Measurements from ENCODE around the gene B3GNT2. TPM values are rescaled to one million over a fixed set of nuclear protein-coding genes. Genes with fewer than 3 reads are reported as not detected.

The B3GNT2 gene
- total RNA-seq, 1 donor from 2014 or later = 29.0 TPM

DNA sequence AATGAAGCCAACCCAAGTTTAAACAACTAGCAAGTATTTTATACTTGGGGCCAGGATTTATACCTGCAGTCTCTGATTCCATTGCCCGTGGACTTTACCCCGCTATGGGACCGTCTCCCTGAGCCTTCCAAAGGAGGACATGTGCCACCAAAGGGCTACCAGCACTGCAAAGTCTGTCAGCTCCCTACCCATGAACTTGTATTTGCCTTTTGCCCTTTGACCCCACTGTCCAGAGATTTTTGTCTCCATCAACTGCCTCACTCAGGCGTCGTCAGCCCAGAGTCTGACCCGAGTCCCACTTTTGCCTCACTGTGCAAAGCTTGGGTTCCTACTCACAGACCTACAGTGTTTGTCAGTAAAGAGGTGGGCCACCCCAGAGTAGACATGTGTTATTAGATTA, 40.6 kb downstream of the B3GNT2 start:
- intact Hi-C loops (cut with micrococcal nuclease) = no loop called here
- Mint-ChIP-seq H3K36me3 (ENCODE audit: low read depth) (no peaks in the 10 kb centered on the region), H3K9me3 (no peaks in the 10 kb centered on the region), H3K4me3 (ENCODE audit: low read depth) (no peak overlapping the region), H3K27me3 (ENCODE audit: low read depth) (no peaks in the 10 kb centered on the region), H3K4me1 (ENCODE audit: low read depth) (no peaks in the 10 kb centered on the region), H3K27ac (no peak overlapping the region)
- DNase-seq (ENCODE audit: low spot score) = no peak

DNA sequence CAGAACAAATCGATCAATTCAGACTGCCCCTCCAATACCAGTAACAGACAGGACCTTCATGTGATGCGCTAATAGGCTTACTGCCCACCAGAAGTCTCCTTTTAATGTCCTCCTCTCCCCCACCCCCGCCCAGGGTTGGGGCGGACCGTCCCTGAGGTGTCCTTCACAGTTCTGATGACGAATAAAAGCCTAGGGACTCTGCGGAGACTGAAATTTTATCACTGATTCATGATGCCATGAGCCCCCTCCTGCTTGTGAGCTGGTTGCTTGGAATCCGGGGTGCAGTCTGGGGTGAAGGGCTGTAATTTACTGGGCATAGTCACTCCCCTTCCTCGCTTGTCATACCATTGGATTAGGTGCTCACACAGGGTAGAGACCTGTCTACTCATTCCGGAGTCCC, 42.3 kb downstream of the B3GNT2 start:
- H3K27ac Mint-ChIP-seq = no peak overlapping the region
- H3K4me3 Mint-ChIP-seq (ENCODE audit: low read depth) = no peak overlapping the region
- H3K9me3 Mint-ChIP-seq = no peaks in the 10 kb centered on the region
- H3K27me3 Mint-ChIP-seq (ENCODE audit: low read depth) = no peaks in the 10 kb centered on the region
- intact Hi-C loops (cut with micrococcal nuclease) = no loop called here
- peaks cover 3% of the 10 kb centered on the region for H3K4me1 Mint-ChIP-seq (ENCODE audit: low read depth)
- H3K36me3 Mint-ChIP-seq (ENCODE audit: low read depth) = no peaks in the 10 kb centered on the region
- DNase-seq (ENCODE audit: low spot score) = no peak

DNA sequence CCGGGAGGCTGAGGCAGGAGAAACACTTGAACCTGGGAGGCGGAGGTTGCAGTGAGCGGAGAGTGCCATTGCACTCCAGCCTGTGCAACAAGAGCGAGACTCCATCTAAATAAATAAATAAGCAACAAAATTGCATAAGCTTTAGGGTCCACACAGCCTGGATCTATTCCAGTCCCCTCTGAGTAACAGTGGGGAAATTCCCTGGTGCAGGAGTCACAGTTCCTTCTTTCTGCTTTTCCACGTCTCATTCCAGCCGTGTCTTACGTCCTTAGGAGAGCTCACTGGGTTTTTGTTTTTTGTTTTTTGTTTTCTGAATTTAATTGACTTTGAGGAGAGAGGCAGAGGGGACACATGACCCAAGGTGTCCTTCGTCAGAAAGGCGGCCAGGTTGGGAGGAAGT, 44.6 kb downstream of the B3GNT2 start:
- no peaks in the 10 kb centered on the region for H3K36me3 Mint-ChIP-seq (ENCODE audit: low read depth)
- H3K27ac Mint-ChIP-seq = no peak overlapping the region
- H3K4me1 Mint-ChIP-seq (ENCODE audit: low read depth) = peaks cover 3% of the 10 kb centered on the region
- intact Hi-C loops (cut with micrococcal nuclease) = no loop called here
- H3K4me3 Mint-ChIP-seq (ENCODE audit: low read depth) = no peak overlapping the region
- no peak for DNase-seq (ENCODE audit: low spot score)
- H3K9me3 Mint-ChIP-seq = no peaks in the 10 kb centered on the region
- no peaks in the 10 kb centered on the region for H3K27me3 Mint-ChIP-seq (ENCODE audit: low read depth)

DNA sequence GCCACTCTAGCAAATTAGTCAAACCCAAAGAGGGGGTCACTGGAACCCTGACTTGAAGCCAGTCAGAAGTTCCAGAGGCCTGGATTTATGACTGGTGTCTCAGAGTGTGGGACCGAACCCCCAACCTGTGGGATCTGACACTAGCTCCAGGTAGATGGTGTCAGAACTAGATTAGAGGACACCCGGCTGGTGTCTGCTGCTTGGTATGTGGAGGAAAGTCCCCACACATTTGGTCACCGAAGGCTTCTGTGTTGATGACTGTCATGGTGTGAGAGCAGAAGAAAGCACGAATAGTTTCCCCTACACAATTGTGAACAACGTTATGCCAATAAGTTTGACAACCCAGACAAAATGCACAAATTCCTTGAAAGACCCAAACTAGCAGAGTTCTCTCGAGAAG, 48.1 kb downstream of the B3GNT2 start:
- intact Hi-C loops (cut with micrococcal nuclease) = no loop called here
- Mint-ChIP-seq H3K27me3 (ENCODE audit: low read depth) (no peaks in the 10 kb centered on the region), H3K27ac (no peak overlapping the region), H3K4me3 (ENCODE audit: low read depth) (no peak overlapping the region), H3K9me3 (no peaks in the 10 kb centered on the region), H3K4me1 (ENCODE audit: low read depth) (peaks cover 3% of the 10 kb centered on the region), H3K36me3 (ENCODE audit: low read depth) (no peaks in the 10 kb centered on the region)
- DNase-seq (ENCODE audit: low spot score) = no peak

- intact Hi-C loops (cut with micrococcal nuclease) = no loop called here
- Mint-ChIP-seq H3K9me3 (no peaks in the 10 kb centered on the region), H3K27ac (no peak overlapping the region), H3K27me3 (ENCODE audit: low read depth) (no peaks in the 10 kb centered on the region), H3K4me1 (ENCODE audit: low read depth) (no peaks in the 10 kb centered on the region), H3K4me3 (ENCODE audit: low read depth) (no peak overlapping the region), H3K36me3 (ENCODE audit: low read depth) (no peaks in the 10 kb centered on the region)
- DNase-seq (ENCODE audit: low spot score) = no peak
These were observed 52.3 kb downstream of the B3GNT2 start for GRCh38 chr2:62248226-62248625.

- Mint-ChIP-seq H3K27ac (no peak overlapping the region), H3K27me3 (ENCODE audit: low read depth) (no peaks in the 10 kb centered on the region), H3K4me1 (ENCODE audit: low read depth) (no peaks in the 10 kb centered on the region), H3K36me3 (ENCODE audit: low read depth) (no peaks in the 10 kb centered on the region), H3K4me3 (ENCODE audit: low read depth) (no peak overlapping the region), H3K9me3 (no peaks in the 10 kb centered on the region)
- no peak for DNase-seq (ENCODE audit: low spot score)
- intact Hi-C loops (cut with micrococcal nuclease) = no loop called here
These were observed 54.3 kb downstream of the B3GNT2 start for GRCh38 chr2:62250239-62250638.

DNA sequence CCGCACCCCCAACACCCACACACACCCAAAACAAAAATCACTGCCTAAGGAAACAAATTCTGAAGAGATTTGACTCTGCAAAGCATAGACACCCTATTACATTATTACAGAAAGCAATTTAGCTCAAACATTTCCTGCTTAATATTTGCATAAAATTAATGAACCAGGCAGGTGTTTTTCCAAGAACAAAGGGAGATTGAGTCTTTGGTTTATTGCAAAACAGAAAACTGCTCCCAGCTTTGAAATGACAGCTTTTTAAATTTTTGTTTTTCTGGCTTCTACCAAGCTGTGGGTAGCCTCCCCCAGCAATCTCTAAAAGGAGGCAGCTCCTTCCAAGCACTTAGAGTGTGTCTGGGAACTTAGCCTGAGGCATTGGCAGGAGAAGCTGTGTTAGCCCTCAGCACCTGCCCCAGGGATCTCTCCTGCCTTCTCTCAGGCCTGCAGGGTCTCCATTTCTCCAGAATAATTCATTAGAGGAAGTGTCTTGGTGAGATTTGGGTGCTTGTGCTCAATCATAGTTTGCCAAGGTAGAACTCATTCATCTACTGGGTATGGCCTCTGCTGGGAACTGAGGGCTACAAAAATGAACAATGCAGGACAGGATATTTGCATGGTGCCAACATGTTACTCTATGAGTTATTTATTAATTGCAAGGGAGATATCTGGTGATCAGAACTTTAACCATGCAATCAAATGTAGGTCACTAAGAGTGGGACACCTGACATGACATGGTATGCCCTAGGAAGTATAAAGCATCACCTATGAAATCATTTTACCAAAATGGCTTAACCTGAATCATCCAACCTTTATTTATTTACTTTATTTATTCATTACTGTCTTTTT, 58.7 kb downstream of the B3GNT2 start:
- H3K4me1 Mint-ChIP-seq (ENCODE audit: low read depth) = peaks cover 2% of the 10 kb centered on the region
- H3K36me3 Mint-ChIP-seq (ENCODE audit: low read depth) = no peaks in the 10 kb centered on the region
- no peak overlapping the region for H3K4me3 Mint-ChIP-seq (ENCODE audit: low read depth)
- no peak for DNase-seq (ENCODE audit: low spot score)
- H3K27me3 Mint-ChIP-seq (ENCODE audit: low read depth) = peaks cover 1% of the 10 kb centered on the region
- intact Hi-C loops (cut with micrococcal nuclease) = no loop called here
- H3K27ac Mint-ChIP-seq = no peak overlapping the region
- no peaks in the 10 kb centered on the region for H3K9me3 Mint-ChIP-seq

DNA sequence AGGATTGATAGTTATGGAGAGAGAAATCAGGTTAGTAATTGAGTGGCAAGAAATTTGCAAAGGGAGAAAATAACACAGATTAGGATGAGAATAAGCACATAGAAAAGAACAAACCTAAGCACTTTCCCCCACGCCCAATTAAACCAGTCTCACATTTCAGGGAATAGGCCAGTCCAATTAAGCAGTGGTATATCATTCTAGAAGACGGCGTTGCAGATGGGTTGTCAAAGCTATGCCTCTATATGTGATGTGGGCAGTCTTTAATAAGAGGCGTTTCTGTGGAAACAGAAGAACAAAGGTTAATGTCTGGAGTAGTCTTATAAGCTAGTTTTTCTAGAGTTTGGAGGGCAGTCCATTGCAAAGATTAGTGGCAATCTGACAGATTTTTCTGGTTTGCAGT, 61.6 kb downstream of the B3GNT2 start:
- H3K9me3 Mint-ChIP-seq = no peaks in the 10 kb centered on the region
- H3K27me3 Mint-ChIP-seq (ENCODE audit: low read depth) = peaks cover 1% of the 10 kb centered on the region
- intact Hi-C loops (cut with micrococcal nuclease) = no loop called here
- H3K4me3 Mint-ChIP-seq (ENCODE audit: low read depth) = no peak overlapping the region
- H3K36me3 Mint-ChIP-seq (ENCODE audit: low read depth) = no peaks in the 10 kb centered on the region
- no peak for DNase-seq (ENCODE audit: low spot score)
- peaks cover 2% of the 10 kb centered on the region for H3K4me1 Mint-ChIP-seq (ENCODE audit: low read depth)
- H3K27ac Mint-ChIP-seq = no peak overlapping the region

DNA sequence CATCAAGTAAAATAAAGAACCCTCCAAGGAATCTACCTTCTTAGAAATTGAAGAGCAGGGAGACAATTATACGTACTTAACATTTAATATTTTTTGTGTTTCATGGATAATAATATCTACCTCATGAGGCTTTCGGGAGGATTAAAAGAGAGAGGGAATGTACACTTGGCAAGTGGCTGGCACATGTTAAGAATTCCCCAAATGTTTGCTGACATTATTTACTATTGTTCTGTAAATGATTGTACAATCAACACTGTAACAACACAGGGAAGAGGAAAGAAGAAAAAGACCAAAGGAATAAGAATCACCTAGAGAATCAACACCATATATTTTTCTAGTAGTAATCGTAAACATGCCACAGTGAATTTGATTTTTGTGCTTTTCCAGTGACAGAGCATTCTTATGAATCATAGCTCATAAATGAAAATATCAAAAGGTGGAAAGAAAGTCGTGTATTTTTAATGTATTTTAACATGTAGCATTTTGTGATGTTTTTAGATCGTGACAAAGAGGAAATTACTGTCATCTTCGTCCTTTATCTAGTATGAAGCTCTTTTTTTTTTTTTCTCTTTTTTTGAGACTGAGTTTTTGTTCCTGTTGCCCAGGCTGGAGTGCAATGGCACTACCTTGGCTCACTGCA, 67.3 kb downstream of the B3GNT2 start:
- H3K27me3 Mint-ChIP-seq (ENCODE audit: low read depth) = peaks cover 1% of the 10 kb centered on the region
- intact Hi-C loops (cut with micrococcal nuclease) = no loop called here
- no peak overlapping the region for H3K4me3 Mint-ChIP-seq (ENCODE audit: low read depth)
- peaks cover under 1% of the 10 kb centered on the region for H3K9me3 Mint-ChIP-seq
- DNase-seq (ENCODE audit: low spot score) = no peak
- H3K36me3 Mint-ChIP-seq (ENCODE audit: low read depth) = no peaks in the 10 kb centered on the region
- no peak overlapping the region for H3K27ac Mint-ChIP-seq
- peaks cover 2% of the 10 kb centered on the region for H3K4me1 Mint-ChIP-seq (ENCODE audit: low read depth)

DNA sequence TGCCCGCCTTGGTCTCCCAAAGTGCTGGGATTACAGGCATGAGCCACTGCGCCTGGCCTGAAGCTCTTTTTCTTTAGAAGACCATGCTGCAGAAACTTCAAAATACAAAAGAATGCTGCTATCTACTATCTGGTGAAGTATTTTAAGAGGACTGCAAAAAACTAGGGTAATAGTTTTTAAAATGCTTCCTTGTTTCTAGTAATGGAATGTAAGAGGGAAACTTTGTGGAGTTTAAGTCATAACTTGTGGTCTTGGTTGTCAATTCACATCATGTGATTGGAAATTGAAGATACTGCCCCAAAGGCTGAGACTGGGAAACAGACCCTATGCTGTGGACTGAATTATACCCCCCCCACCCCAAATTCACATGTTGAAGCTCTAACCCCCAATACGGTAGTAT, 68.3 kb downstream of the B3GNT2 start:
- Mint-ChIP-seq H3K36me3 (ENCODE audit: low read depth) (no peaks in the 10 kb centered on the region), H3K4me3 (ENCODE audit: low read depth) (no peak overlapping the region), H3K27ac (no peak overlapping the region), H3K4me1 (ENCODE audit: low read depth) (no peaks in the 10 kb centered on the region), H3K27me3 (ENCODE audit: low read depth) (no peaks in the 10 kb centered on the region), H3K9me3 (peaks cover 9% of the 10 kb centered on the region)
- intact Hi-C loops (cut with micrococcal nuclease) = no loop called here
- DNase-seq (ENCODE audit: low spot score) = no peak

- Mint-ChIP-seq H3K4me3 (ENCODE audit: low read depth) (no peak overlapping the region), H3K9me3 (peaks cover 17% of the 10 kb centered on the region), H3K27me3 (ENCODE audit: low read depth) (no peaks in the 10 kb centered on the region), H3K36me3 (ENCODE audit: low read depth) (no peaks in the 10 kb centered on the region), H3K27ac (no peak overlapping the region), H3K4me1 (ENCODE audit: low read depth) (no peaks in the 10 kb centered on the region)
- DNase-seq (ENCODE audit: low spot score) = no peak
- intact Hi-C loops (cut with micrococcal nuclease) = no loop called here
These were observed 69.2 kb downstream of the B3GNT2 start for GRCh38 chr2:62265106-62265505.

- Mint-ChIP-seq H3K4me3 (ENCODE audit: low read depth) (no peak overlapping the region), H3K27me3 (ENCODE audit: low read depth) (no peaks in the 10 kb centered on the region), H3K36me3 (ENCODE audit: low read depth) (no peaks in the 10 kb centered on the region), H3K9me3 (peaks cover 17% of the 10 kb centered on the region), H3K27ac (no peak overlapping the region), H3K4me1 (ENCODE audit: low read depth) (no peaks in the 10 kb centered on the region)
- intact Hi-C loops (cut with micrococcal nuclease) = no loop called here
- DNase-seq (ENCODE audit: low spot score) = no peak
These were observed 70.6 kb downstream of the B3GNT2 start for GRCh38 chr2:62266433-62267038.

- Mint-ChIP-seq H3K9me3 (peaks cover 17% of the 10 kb centered on the region), H3K36me3 (ENCODE audit: low read depth) (no peaks in the 10 kb centered on the region), H3K27ac (no peak overlapping the region)
These were observed 71.8 kb downstream of the B3GNT2 start for GRCh38 chr2:62267696-62268095.

More at GRCh38 chr2:62267696-62268095, 71.8 kb downstream of the B3GNT2 start:
- no peaks in the 10 kb centered on the region for H3K27me3 Mint-ChIP-seq (ENCODE audit: low read depth)
- DNase-seq (ENCODE audit: low spot score) = no peak
- no peak overlapping the region for H3K4me3 Mint-ChIP-seq (ENCODE audit: low read depth)
- intact Hi-C loops (cut with micrococcal nuclease) = no loop called here
- H3K4me1 Mint-ChIP-seq (ENCODE audit: low read depth) = no peaks in the 10 kb centered on the region

All from activated T-helper 2 cell treated with anti-CD3 and anti-CD28 coated beads, Interferon-gamma antibody, Interleukin-2, Interleukin-4, amounts not matched to agents 10 μg/mL and 5 μg/mL and 100 μg/mL, durations not matched to agents 14 hours and 24 hours and 36 hours (primary cell).